Fibroblast of lung (primary cell): ENCODE data around the gene UTP4.
"Not testable (repeated sequence)": the region's sequence is repeated elsewhere in the genome, so short reads cannot be mapped to it uniquely, and the experiment has no call there.

Experiments used
- CTCF ChIP-seq, 2 donors: IDR thresholded peaks in 1 of 2; conservative IDR thresholded peaks in 1 of 2; 1 replicate in 1 of 2; 2 replicates in 1 of 2; pipeline ENCODE4 v1.5.1; 2011 to 2012; ENCODE audit warnings: low read length in 2 of 2, control low read depth in 1 of 2, inconsistent platforms in 1 of 2, low read depth in 1 of 2, mild to moderate bottlenecking in 1 of 2
- EZH2 ChIP-seq: IDR thresholded peaks from 2 replicates; pipeline ENCODE4 v1.5.1; 2012; ENCODE audit warnings: low read length, control low read depth, mild to moderate bottlenecking; ENCODE audit errors: missing control alignments

GRCh38 chr16:69126801-69127200 lies 5.6 kb upstream of the UTP4 start:
- TF ChIP-seq CTCF (conservative IDR thresholded peaks at IDR 0.05 in 1 of 2, IDR thresholded peaks at IDR 0.05 in 1 of 2; ENCODE audit: low read depth in 1 of 2, low read length in 2 of 2); EZH2: not testable (repeated sequence)
